HG02798 (cell line): ENCODE results near the gene FASTK.
"Not testable (repeated sequence)": the region's sequence is repeated elsewhere in the genome, so short reads cannot be mapped to it uniquely, and the experiment has no call there.

Experiments used
- ATAC-seq: cut with Tn5 transposase; IDR thresholded peaks from one replicate; pipeline ENCODE4 v1.9.1; 2021; ENCODE audit warnings: mild to moderate bottlenecking; ENCODE audit not compliant: unreplicated experiment, poor library complexity

FASTK gene

DNA sequence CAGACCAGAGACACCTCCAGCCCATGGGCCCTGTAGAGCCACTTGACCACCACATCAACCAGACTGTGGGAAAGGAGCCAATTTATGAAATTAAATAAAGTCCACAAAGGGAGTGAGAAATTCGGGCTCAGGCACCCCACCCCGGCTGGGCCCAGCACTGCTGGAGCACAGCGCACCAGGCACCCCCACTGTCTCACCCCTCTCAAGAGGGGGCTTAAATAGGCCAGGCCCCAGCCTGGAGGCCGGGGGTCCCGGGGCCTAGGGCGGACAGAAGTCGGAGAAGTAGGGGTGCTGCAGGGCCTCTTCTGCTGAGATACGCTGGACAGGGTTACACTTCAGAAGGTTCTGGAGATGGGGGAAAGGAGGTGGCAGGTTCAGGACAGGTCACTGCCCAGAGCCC is 26.9 kb downstream of the FASTK start:
- ATAC-seq, result no peak

DNA sequence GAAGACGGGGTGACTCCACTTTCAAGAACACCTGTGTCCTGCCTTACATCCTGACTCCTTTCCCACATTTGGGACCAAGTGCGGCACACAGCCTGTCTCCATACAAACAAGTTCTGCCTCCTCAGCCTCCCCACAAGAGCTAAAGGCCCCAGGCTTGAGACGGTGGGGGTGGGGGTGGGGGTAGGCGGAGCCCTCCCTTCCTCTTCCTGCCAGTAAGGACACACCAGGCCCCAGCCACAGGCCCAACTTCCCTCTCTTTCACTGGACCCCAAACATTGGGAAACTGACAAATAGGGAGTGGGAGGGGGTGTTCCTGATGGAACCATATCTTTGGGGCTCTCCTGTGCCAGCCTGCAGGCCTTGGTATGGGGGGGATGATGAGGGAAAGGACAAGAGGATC is 27.5 kb downstream of the FASTK start:
- no peak for ATAC-seq

DNA sequence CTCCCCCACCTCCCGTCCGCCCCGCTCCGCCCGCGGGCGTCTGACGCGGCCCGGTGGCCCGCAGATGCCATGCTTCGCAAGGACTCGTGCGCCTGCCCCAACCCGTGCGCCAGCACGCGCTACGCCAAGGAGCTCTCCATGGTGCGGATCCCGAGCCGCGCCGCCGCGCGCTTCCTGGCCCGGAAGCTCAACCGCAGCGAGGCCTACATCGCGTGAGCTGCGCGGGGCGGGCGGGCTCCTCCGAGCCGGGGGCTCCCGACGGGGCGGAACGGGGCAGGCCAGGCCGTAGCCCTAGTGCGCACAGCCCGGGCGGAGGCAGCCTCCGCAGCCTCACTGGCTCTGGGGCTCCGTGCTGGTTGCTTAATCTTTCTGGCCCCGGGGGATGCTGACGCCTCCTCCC is 29.5 kb downstream of the FASTK start:
- ATAC-seq, result no peak

DNA sequence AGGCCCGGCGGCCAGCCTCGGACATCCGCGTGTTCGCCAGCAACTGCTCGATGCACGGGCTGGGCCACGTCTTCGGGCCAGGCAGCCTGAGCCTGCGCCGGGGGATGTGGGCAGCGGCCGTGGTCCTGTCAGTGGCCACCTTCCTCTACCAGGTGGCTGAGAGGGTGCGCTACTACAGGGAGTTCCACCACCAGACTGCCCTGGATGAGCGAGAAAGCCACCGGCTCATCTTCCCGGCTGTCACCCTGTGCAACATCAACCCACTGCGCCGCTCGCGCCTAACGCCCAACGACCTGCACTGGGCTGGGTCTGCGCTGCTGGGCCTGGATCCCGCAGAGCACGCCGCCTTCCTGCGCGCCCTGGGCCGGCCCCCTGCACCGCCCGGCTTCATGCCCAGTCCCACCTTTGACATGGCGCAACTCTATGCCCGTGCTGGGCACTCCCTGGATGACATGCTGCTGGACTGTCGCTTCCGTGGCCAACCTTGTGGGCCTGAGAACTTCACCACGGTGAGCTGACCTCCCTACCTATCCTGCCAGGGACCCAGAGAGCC is 31.6 kb downstream of the FASTK start:
- ATAC-seq, result no peak

DNA sequence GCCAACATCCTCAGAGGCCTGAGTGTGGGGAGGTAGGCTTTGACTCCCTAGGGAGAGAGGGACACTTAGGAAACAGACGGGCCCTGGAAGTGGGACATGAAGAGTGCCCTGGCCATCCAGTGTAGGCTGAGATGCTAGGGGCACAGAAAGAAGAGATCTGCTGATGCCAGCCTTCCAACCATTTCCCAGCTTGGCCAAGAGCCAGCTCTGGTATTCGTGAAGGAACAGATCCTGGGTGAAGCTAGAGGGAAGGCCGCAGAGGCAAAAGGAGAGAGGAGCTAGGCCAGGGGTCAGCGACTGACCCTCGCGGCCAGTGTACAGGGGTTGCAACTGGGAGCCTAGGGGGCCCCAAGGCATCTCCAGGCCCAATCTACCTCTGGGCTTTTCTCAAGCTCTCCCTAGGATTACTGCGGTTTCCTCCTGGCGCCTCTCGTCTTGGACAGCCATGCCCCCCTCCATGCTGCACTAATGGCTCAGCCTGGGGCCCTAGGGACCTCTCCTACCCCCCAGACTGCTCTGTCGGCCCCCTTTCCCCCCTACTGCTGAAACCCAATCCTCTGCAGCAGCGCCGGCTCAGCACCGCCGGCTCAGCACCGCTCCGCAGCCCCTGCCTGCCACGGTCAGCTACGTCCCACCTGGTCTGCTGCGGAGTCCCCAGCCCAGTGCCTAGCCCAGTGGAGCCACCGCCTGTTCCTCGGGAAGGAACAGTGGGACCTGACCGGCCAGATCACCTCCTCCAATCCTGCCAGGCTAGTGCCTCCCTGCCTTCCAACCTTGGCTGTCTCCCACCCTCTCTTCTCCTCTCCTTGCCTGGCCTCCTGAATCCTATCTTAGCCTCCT is 32.4 kb downstream of the FASTK start, which contains the start of gene ASIC3:
TSS of gene ASIC3 (plus strand) at position 556 of the 840 bp plus-strand sequence. CDS start 355 bp downstream, outside the sequence.
- ATAC-seq, result no peak

DNA sequence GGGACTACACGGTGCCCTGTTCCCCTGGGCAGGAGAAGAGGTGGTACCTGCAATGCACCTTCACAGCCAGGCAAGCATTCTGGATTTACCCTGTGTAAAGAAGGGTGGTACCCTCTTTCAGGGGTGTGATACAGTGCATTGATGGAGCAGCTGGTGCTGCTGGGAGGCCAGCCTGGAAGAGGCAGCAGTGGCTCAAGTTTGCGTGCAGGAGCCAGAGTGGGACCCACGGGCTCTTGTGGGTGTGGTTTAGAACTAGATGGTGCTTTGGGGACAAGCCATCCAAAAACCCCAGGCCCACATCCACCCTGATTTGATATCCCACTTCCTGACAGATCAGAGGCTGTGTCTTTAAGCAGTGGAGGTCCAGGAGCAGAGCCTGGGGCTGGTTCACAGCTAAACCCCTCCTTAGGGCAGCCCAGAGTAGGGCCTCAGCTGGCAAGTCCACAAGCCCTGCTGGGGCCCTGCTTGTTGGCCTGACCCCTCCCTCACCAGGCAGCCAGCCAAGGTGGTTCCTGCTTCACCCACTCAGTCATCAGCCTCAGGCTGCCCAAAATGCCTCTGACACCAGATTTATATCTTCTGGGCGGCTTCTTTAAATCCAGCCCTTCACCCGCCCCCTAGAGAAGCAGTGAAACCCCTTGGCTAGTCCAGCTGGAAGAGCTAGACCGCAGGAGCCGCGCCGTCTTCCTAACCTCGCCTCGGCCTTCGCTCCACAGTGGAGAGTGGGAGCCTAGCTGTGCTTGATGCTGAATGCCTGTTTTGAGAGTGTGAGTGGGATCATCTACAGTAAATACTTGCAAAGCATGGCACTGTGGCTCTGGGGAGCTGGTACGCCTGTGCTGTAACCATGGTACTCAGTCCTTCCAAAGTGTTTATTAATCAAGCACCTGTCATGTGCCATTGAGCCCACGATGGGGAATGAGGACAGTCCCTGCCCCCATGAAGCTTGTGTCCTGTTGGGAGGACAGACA is 33.7 kb downstream of the FASTK start:
- no peak for ATAC-seq

DNA sequence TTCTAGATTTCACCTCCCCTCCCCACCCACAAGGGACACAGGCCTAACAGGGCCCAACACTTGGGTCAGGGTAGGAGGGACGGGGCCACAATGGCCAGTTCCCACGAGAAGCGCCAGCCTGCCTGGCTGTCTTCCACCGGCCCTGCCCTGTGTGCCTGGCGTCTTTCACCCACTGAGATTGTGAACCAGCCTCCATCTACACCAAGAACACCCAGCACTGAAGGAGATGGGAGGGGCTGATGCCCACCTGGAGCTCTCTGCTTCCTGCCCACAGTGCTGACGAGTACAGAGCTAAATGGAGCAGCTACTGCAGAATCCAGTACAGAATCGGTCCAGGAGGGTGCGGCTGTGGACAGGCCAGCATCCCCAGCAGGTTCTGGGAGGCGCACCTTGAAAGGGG is 34.6 kb downstream of the FASTK start:
- no peak for ATAC-seq

DNA sequence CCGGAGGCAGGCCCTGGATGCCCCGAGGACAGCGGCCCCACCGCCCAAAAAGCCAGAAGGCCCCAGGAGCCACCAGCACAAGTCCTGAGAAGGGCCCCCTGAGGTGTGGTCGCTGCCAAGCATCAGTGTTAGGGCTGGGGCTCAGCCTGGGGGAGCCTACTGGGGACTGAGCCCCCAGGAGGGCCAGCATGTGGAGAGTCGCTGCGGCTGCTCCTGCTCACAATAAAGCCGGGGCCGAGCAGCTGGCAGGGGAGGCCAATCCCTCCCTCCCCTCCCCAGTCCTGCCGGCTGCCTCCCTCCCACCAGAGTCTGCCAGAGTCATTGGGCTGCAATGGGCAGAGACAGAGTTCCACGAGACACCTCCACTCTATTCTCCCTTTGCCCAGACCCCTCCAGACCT is 35.3 kb downstream of the FASTK start:
- no peak for ATAC-seq

DNA sequence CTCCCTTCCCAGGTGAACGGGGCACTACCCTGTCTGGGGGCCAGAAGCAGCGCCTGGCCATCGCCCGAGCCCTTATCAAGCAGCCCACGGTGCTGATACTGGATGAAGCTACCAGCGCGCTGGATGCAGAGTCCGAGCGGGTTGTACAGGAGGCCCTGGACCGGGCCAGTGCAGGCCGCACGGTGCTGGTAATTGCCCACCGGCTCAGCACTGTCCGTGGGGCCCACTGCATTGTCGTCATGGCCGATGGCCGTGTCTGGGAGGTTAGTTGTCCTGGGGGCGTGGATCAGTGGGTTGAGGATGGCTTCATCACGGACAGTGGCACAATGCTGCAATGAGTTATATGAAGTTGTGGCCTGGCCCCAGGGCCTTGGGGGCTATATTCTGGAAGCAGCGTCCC is 36.6 kb downstream of the FASTK start:
- no peak for ATAC-seq

DNA sequence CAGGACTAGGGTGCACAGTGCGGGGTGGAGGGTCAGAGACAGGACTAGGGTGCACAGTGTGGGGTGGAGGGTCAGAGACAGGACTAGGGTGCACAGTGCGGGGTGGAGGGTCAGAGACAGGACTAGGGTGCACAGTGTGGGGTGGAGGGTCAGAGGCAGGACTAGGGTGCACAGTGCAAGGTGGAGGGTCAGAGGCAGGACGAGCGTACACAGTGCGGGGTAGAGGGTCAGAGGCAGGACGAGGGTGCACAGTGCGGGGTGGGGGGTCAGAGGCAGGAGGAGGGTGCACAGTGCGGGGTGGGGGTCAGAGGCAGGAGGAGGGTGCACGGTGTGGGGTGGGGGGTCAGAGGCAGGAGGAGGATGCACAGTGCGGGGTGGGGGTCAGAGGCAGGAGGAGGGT is 37.2 kb downstream of the FASTK start:
- not testable (repeated sequence) for ATAC-seq

DNA sequence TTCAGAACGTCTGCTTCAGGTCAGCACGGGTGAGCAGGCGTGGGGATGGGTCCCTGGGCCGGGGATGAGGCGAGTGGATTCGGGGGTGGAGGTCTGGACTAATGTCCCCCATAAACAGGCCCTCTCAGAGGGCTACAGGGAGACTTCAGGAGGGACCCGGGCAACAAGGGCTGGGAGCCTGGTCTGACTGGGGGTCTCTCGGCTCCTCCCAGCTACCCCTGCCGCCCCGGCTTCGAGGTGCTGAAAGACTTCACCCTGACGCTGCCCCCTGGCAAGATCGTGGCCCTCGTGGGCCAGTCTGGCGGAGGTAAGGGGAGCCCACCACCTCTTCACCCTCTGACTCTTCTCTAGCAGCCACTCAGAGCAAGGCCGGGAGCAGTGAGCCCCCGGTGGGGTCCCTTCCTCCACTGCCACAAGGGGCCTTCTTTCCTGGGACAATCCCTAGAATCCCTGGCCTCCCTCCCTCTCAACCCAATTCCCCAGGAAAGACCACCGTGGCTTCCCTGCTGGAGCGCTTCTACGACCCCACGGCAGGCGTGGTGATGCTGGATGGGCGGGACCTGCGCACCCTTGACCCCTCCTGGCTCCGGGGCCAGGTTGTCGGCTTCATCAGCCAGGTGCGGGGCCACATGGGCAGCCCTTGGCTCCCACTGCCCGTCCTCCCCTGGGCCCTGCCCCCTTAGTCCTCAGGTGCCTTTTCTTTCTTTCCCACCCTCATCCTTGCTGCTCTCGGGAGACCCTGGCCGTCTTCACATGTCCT is 39.8 kb downstream of the FASTK start:
- ATAC-seq, result no peak

DNA sequence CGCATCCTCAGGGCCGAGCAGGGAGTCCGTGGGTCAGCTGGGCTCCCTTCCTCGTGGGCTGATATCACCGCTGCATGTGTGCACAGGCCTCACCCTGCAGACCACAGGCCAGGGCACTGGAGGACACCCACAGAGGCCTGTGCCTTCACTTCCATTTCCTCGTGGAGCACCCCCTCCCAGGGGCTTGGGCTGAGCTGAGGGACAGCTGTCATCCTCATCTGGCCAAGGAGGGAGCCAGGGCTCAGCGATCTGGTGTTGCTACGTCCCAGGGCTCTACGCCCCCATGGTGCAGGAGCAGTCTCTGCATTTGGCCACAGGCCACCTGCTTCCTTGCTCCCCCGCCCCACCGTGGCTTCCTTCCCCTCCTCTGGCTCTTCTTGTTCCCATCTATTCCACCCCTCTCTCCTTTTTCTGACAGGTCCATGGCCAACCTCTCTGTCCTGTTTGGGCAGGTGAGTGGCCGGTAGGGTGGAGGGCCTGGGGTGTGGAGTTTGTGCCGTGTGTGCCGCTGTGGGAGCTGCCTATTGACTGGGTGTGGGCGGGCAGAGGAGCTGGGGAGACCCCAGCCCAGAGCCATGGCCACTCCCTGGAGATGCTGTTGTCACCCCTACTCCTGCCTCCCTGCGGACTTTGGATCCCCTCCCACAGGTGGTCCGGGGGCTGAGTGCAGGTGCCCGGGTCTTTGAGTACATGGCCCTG is 40.6 kb downstream of the FASTK start:
- ATAC-seq, result no peak

DNA sequence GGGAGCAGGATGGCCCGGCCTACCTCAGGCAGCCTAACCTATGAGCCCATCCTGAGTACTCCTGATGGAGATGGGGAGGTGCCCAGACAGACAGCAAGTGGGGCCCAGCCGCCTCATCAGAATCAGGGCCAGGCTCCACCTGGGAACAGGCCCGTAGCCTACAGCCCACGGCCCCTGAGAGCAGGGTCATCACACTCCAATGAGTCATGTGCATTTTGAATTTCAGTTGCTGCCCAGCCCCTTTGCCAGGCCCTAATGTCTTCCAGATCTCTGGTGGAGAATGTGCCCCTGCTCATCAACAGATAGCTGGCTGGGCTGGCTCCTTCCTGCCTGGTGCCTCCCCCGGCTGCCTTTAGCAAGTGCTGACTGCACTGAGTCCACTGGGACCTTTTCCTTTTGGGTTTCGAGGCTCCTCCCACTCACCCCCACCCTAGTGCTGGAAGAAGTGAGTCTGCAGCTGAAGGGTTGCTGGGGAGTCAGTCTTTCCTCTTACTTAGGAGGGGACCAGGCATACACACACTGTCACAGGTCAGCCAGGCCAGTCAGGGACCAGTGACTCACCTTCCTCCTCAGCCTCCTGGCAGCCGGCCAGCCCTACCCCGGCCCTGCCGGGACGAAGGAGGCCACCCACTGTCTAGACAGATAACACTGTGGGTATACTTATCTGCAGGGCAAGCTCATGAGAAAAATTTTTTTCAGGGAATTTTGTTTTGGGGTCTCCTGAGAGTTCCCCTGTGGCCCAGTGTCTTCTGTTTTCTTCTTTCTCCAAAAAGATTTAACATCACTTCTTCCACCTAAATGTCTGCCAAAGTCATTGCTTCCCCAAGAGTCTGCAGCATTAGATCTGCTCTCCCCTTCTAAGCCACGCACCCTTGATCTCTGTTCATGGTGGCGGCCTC is 41.4 kb downstream of the FASTK start:
- peak; percentile 37 for ATAC-seq

DNA sequence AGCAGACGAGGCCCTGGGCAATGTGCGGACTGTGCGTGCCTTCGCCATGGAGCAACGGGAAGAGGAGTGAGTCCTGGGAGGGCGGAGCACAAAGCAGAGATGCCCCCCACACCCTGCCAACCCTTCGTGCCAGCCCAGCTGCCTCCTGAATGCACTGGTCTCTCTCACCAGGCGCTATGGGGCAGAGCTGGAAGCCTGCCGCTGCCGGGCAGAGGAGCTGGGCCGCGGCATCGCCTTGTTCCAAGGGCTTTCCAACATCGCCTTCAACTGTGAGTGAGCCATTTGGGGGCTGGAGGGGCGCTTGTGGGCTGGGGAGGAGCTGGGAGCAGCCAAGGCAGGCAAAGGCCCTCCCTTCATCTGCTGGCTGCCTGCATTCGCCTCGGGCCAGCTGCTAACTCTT is 44.7 kb downstream of the FASTK start:
- ATAC-seq, result no peak

DNA sequence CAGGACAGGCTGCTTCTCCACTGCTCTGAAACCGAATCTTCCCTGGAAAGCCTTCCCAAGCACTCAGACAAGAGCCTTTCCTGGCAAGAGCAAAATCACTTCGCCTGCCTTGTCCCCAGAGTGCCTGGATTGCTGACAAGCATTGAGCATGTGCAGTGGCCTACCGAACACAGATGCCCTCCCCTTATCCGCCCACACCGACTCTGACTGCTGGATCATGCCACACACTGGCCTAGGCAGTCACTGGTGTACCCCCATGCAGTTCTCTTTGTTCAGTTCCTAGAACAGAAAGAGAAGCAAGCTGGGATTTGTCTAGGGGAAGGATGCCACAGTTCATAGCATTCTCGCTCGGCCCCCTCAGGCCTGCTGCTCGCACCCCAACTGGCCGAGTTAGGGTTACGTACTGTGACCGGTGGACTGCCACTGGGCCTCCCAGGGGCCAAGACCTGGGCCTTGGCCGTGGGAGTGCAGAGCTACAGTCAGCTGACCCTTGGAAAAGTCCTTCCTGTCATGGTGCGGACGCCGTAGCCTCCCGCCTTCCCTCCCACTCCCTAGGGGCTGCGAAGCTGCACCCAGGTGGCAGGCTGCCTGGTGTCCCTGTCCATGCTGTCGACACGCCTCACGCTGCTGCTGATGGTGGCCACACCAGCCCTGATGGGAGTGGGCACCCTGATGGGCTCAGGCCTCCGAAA is 45.4 kb downstream of the FASTK start:
- ATAC-seq, result no peak

DNA sequence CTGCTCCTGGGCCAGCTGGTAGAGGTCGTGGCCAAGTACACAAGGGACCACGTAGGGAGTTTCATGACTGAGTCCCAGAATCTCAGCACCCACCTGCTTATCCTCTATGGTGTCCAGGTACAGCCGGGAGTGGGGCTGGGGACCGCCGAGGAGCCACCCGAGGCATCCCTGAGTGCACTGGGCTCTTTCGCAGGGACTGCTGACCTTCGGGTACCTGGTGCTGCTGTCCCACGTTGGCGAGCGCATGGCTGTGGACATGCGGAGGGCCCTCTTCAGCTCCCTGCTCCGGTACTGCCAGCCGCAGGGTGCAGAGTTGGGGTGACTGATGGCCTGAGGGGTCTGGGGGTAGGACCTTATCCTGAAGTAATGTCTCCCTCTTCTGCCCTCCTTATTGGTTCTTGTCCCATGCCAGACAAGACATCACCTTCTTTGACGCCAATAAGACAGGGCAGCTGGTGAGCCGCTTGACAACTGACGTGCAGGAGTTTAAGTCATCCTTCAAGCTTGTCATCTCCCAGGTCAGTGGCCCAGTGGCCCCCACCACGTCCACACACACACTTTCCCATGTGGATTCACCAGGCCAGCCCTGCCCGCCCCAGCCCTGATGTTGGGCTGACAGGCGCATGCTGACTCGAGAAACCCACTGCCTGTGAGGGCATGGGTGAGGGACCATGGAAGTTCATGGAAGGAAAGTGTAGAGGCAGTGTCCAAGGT is 46.1 kb downstream of the FASTK start:
- ATAC-seq, result no peak

DNA sequence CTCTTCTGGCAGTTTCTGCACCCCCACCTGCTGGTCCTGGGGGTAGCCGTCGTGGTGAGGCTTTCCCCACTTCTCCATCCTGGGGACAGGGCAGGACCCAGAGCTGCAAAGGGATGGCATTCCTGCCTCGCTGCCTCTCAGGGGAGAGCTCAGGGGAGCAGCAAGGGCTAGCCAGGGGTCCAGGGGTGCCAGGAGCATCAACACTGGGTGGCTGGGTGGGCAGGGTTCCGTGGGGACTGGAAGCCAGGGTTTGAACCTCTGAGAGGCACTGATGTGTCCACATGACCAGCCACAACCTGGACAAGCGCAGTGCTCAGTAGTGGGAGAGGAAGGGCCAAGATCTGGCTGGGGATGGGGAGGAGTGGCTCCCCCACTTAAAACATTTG is 46.8 kb downstream of the FASTK start:
- ATAC-seq, result no peak
